Measurements from ENCODE around the gene PHLDA1. TPM values are rescaled to one million over a fixed set of nuclear protein-coding genes. Genes with fewer than 3 reads are reported as not detected.
A peak's percentile ranks its signal among the peaks of the same experiment; 100 is the strongest.

PHLDA1 gene
- total and polyA plus RNA-seq, 2 of the 4 experiments (the other 2 are of a cell fraction) = 27.8 to 32.4 TPM

DNA sequence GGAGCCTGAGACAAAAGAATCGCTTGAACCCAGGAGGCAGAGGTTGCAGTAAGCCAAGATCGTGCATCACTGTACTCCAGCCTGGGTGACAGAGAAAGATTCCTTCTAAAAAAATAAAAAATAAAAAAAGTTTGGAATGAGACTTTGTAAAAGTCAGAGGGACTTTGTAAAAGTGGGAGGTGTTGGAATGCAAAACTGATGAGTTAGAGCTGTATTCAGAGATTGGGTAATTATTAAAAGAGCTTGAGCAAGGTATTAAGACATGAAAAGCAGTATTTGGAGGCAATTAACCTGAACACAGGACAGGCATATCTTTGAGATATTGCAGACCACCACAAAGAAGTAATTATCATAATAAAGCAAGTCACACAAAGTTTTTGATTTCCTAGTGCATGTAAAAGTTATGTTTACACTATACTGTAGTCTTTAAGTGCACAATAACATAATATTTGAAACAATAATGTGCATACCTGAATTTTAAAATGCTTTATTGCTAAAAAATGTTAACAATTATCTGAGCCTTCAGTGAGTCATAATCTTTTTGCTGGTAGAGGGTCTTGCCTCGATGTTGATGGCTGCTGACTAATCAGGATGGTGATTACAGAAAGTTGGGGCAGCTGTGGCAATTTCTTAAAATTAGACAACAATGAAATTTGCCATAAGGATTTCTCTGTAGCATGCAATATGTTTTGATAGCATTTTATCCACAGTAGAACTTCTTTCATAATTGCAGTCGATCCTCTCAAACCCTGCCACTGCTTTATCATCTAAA, 33.1 kb downstream of the PHLDA1 start:
- 67% methylated on average over 4 of the region's 4 CpGs; no CpG with 5 or more reads in 1 of the 2 experiments for WGBS, 2 experiments (ENCODE audit: extremely low coverage in 2 of 2, insufficient read length in 1 of 2)
- ChIA-PET POLR2A (ENCODE audit: unreplicated experiment) (interaction anchor here (0.7 kb wide), 1 partner anchor 287 kb away, joined by 5 read pairs; no protein-coding TSS in a partner anchor), CTCF (interaction anchor here (0.6 kb wide), 1 partner anchor 470 kb away, joined by 3 read pairs; no protein-coding TSS in a partner anchor)
- Histone ChIP-seq H3K79me1 (ENCODE audit: low read depth in 1 of 2, low read length in 2 of 2) (no peaks in the 10 kb centered on the region), H2AK5ac (ENCODE audit: low read depth, low read length) (no peak overlapping the region), H3K56ac (ENCODE audit: extremely low read depth, insufficient read depth, low read length) (no peak overlapping the region), H3K18ac (ENCODE audit: low read depth, low read length) (no peak overlapping the region), H4K5ac (ENCODE audit: low read depth, low read length) (no peak overlapping the region), H4K20me1 (ENCODE audit: insufficient read depth, low read length) (no peaks in the 10 kb centered on the region), H2AFZ (replicated peaks; ENCODE audit: low read length, poor library complexity) (no peak overlapping the region), H3K9me3 (ENCODE audit: control insufficient read depth, insufficient read depth, low read length) (no peaks in the 10 kb centered on the region), H2BK20ac (ENCODE audit: low read depth, low read length) (peak overlapping the region; percentile 33; the same call in 1 of the 2 replicates), H3K36me3 (ENCODE audit: control insufficient read depth, insufficient read depth, low read length) (no peaks in the 10 kb centered on the region), H2BK15ac (ENCODE audit: low read depth, low read length) (peak overlapping the region; percentile 18; the same call in 1 of the 3 replicates), H4K91ac (ENCODE audit: insufficient read depth, low read depth, low read length) (no peak overlapping the region), H2AK9ac (replicated peaks; ENCODE audit: low read depth, low read length, poor library complexity) (no peak overlapping the region), H4K8ac (ENCODE audit: low read depth in 2 of 2, low read length in 2 of 2) (peak overlapping the region in 1 of 2 experiments; percentile 50; a peak in 1 of 4 replicates), H3K27ac (ENCODE audit: insufficient read depth, low read length) (peak overlapping the region; percentile 33; the same call in 1 of the 2 replicates), H3K9ac (ENCODE audit: low read depth, low read length) (no peak overlapping the region), H3K4ac (ENCODE audit: low read depth, low read length) (peak overlapping the region; percentile 7; the same call in 1 of the 2 replicates), H3K14ac (replicated peaks; ENCODE audit: low read depth, low read length) (no peak overlapping the region; the same call in 1 of the 2 replicates), H3K4me1 (ENCODE audit: control insufficient read depth, insufficient read depth, low read length) (peaks cover 9% of the 10 kb centered on the region), H3K23ac (ENCODE audit: low read depth, low read length) (no peak overlapping the region), H3K4me3 (ENCODE audit: insufficient read depth, low read depth, low read length) (no peak overlapping the region), H3K9me1 (ENCODE audit: insufficient read depth, low read length) (no peaks in the 10 kb centered on the region; the same call in 1 of the 2 replicates), H3K4me2 (ENCODE audit: low read depth, low read length) (no peak overlapping the region), H2BK120ac (ENCODE audit: low read depth, low read length) (peak overlapping the region; percentile 50; the same call in 1 of the 2 replicates), H2BK5ac (ENCODE audit: low read depth, low read length, poor library complexity, severe bottlenecking) (peak overlapping the region; percentile 79), H3K27me3 (ENCODE audit: control insufficient read depth, insufficient read depth, low read length) (no peaks in the 10 kb centered on the region)
- intact Hi-C loops (cut with micrococcal nuclease) (no loop called here), in situ Hi-C loops (cut with MboI; ENCODE audit: low sequenced_read_pairs) (no loop called here), dilution Hi-C loops (cut with HindIII; ENCODE audit: low sequenced_read_pairs, unreplicated experiment) (no loop called here)
- BruUV-seq (replicated peaks) = no TSS peak
- DNase-seq (no peak), ATAC-seq (ENCODE audit: low read depth) (no peak)
- 0 out of 2 replicates have a peak, but pooled peaks have one; percentile 14 for TF ChIP-seq FOS (IDR thresholded peaks at IDR 0.05; ENCODE audit: low read depth, low read length)
- peak; percentile 69 for TF ChIP-seq CEBPB (IDR thresholded peaks at IDR 0.05; ENCODE audit: low read depth, low read length)
- no peak for TF ChIP-seq CHD1 (IDR thresholded peaks at IDR 0.05; ENCODE audit: low read depth, low read length)
- no peak for TF ChIP-seq SMC3 (IDR thresholded peaks at IDR 0.05; ENCODE audit: low read depth, low read length)
- TF ChIP-seq, protein P1, sequence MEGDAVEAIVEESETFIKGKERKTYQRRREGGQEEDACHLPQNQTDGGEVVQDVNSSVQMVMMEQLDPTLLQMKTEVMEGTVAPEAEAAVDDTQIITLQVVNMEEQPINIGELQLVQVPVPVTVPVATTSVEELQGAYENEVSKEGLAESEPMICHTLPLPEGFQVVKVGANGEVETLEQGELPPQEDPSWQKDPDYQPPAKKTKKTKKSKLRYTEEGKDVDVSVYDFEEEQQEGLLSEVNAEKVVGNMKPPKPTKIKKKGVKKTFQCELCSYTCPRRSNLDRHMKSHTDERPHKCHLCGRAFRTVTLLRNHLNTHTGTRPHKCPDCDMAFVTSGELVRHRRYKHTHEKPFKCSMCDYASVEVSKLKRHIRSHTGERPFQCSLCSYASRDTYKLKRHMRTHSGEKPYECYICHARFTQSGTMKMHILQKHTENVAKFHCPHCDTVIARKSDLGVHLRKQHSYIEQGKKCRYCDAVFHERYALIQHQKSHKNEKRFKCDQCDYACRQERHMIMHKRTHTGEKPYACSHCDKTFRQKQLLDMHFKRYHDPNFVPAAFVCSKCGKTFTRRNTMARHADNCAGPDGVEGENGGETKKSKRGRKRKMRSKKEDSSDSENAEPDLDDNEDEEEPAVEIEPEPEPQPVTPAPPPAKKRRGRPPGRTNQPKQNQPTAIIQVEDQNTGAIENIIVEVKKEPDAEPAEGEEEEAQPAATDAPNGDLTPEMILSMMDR (conservative IDR thresholded peaks at IDR 0.05; ENCODE audit: low read depth, low read length) = no peak
